ENCODE results near the gene SELP. TPM values are rescaled to one million over a fixed set of nuclear protein-coding genes. Genes with fewer than 3 reads are reported as not detected.

Gene SELP
- total RNA-seq, 1 experiment from 2014 or later: not detected

DNA sequence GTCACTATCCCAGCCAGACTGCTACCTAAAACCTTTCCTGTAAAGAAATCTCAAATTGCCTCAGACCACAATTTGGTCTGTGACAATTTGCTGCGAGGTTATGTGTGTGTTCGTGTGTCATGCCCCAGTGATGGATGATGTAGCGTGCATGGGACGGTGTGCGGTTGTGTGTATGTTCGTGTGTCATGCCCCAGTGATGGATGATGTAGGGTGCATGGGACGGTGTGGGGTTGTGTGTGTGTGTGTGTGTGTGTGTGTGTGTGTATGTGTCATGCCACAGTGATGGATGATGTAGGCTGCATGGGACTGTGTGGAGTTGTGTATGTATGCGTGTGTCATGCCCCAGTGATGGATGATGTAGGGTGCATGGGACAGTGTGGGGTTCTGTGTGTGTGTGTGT, 9.4 kb downstream of the SELP start:
- Histone ChIP-seq H3K4me1 (ENCODE audit: control insufficient read depth, insufficient read depth, low read length) (no peaks in the 10 kb centered on the region), H3K27ac (ENCODE audit: low read length) (no peak overlapping the region), H3K36me3 (ENCODE audit: control insufficient read depth, insufficient read depth, low read length) (no peaks in the 10 kb centered on the region), H3K27me3 (ENCODE audit: control insufficient read depth, insufficient read depth, low read length) (0 out of 2 replicates have a peak, but pooled peaks cover 2% of the 10 kb centered on the region), H3K4me3 (ENCODE audit: low read depth in 2 of 2, low read length in 2 of 2) (no peak overlapping the region), H3K9me3 (ENCODE audit: control insufficient read depth, insufficient read depth, low read depth, low read length) (no peaks in the 10 kb centered on the region)
- ATAC-seq (no peak), DNase-seq (ENCODE audit: low read depth, low spot score) (no peak)
- ChIA-PET POLR2A (no interaction called here), CTCF (interaction anchor here (0.6 kb wide), 1 partner anchor 10 kb away, joined by 7 read pairs; no protein-coding TSS in a partner anchor)
- TF ChIP-seq TCF7L2 (IDR thresholded peaks at IDR 0.05; ENCODE audit: low read depth, low read length) (no peak), POLR2AphosphoS5 (IDR thresholded peaks at IDR 0.05; ENCODE audit: low read depth, low read length) (no peak), SIN3A (IDR thresholded peaks at IDR 0.05; ENCODE audit: borderline replicate concordance, insufficient read depth, low read depth, low read length) (no peak)
- TF ChIP-seq, protein P1, sequence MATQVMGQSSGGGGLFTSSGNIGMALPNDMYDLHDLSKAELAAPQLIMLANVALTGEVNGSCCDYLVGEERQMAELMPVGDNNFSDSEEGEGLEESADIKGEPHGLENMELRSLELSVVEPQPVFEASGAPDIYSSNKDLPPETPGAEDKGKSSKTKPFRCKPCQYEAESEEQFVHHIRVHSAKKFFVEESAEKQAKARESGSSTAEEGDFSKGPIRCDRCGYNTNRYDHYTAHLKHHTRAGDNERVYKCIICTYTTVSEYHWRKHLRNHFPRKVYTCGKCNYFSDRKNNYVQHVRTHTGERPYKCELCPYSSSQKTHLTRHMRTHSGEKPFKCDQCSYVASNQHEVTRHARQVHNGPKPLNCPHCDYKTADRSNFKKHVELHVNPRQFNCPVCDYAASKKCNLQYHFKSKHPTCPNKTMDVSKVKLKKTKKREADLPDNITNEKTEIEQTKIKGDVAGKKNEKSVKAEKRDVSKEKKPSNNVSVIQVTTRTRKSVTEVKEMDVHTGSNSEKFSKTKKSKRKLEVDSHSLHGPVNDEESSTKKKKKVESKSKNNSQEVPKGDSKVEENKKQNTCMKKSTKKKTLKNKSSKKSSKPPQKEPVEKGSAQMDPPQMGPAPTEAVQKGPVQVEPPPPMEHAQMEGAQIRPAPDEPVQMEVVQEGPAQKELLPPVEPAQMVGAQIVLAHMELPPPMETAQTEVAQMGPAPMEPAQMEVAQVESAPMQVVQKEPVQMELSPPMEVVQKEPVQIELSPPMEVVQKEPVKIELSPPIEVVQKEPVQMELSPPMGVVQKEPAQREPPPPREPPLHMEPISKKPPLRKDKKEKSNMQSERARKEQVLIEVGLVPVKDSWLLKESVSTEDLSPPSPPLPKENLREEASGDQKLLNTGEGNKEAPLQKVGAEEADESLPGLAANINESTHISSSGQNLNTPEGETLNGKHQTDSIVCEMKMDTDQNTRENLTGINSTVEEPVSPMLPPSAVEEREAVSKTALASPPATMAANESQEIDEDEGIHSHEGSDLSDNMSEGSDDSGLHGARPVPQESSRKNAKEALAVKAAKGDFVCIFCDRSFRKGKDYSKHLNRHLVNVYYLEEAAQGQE (IDR thresholded peaks at IDR 0.05; ENCODE audit: insufficient read depth in 1 of 2, low read depth in 2 of 2, low read length in 1 of 2): no peak
- TF ChIP-seq, protein P2, sequence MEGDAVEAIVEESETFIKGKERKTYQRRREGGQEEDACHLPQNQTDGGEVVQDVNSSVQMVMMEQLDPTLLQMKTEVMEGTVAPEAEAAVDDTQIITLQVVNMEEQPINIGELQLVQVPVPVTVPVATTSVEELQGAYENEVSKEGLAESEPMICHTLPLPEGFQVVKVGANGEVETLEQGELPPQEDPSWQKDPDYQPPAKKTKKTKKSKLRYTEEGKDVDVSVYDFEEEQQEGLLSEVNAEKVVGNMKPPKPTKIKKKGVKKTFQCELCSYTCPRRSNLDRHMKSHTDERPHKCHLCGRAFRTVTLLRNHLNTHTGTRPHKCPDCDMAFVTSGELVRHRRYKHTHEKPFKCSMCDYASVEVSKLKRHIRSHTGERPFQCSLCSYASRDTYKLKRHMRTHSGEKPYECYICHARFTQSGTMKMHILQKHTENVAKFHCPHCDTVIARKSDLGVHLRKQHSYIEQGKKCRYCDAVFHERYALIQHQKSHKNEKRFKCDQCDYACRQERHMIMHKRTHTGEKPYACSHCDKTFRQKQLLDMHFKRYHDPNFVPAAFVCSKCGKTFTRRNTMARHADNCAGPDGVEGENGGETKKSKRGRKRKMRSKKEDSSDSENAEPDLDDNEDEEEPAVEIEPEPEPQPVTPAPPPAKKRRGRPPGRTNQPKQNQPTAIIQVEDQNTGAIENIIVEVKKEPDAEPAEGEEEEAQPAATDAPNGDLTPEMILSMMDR (IDR thresholded peaks at IDR 0.05): no peak
- in situ Hi-C loops (cut with HindIII; ENCODE audit: low pct_unique_long_range_greater_than_20kb, low sequenced_read_pairs): no loop called here
- no TSS peak for BruUV-seq (replicated peaks)
- intact Hi-C loops (cut with micrococcal nuclease; ENCODE audit: unreplicated experiment): no loop called here

DNA sequence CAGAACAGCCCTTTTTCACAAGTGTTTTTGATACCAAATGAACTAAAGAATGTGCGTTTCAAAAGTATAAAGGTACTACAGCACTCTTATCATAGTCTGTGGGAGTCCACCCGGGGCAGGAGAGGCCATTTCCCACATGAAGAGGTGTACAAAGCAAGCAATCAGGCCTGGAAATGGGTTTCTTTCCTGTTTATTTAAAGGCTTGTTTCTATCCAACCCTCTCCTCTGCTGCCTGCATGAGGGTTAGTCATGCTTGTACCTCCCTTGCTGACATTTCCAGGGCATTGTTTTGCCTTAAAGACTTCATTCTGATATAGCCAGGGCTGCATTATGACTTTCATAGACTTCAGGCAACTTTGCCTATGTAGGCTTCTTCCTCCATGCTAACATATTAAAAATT, 11.6 kb downstream of the SELP start:
- Histone ChIP-seq H3K9me3 (ENCODE audit: control insufficient read depth, insufficient read depth, low read depth, low read length) (no peaks in the 10 kb centered on the region), H3K4me3 (ENCODE audit: low read depth in 2 of 2, low read length in 2 of 2) (no peak overlapping the region), H3K4me1 (ENCODE audit: control insufficient read depth, insufficient read depth, low read length) (no peaks in the 10 kb centered on the region), H3K27ac (ENCODE audit: low read length) (no peak overlapping the region), H3K36me3 (ENCODE audit: control insufficient read depth, insufficient read depth, low read length) (no peaks in the 10 kb centered on the region), H3K27me3 (ENCODE audit: control insufficient read depth, insufficient read depth, low read length) (0 out of 2 replicates have a peak, but pooled peaks cover 5% of the 10 kb centered on the region)
- ATAC-seq (no peak), DNase-seq (ENCODE audit: low read depth, low spot score) (no peak)
- TF ChIP-seq, protein P1 (IDR thresholded peaks at IDR 0.05; ENCODE audit: insufficient read depth in 1 of 2, low read depth in 2 of 2, low read length in 1 of 2): no peak
- TF ChIP-seq POLR2AphosphoS5 (IDR thresholded peaks at IDR 0.05; ENCODE audit: low read depth, low read length): no peak
- no peak for TF ChIP-seq SIN3A (IDR thresholded peaks at IDR 0.05; ENCODE audit: borderline replicate concordance, insufficient read depth, low read depth, low read length)
- TF ChIP-seq TCF7L2 (IDR thresholded peaks at IDR 0.05; ENCODE audit: low read depth, low read length): no peak
- TF ChIP-seq, protein P2 (IDR thresholded peaks at IDR 0.05): no peak
- intact Hi-C loops (cut with micrococcal nuclease; ENCODE audit: unreplicated experiment): no loop called here
- BruUV-seq (replicated peaks): no TSS peak
- in situ Hi-C loops (cut with HindIII; ENCODE audit: low pct_unique_long_range_greater_than_20kb, low sequenced_read_pairs): no loop called here
- ChIA-PET CTCF (no interaction called here), POLR2A (no interaction called here)

All from Panc1 (cell line).